Cardiac muscle cell (in vitro differentiated cells and primary cell): ENCODE results near the gene UTS2. TPM values are rescaled to one million over a fixed set of nuclear protein-coding genes. Genes with fewer than 3 reads are reported as not detected.
A peak's percentile ranks its signal among the peaks of the same experiment; 100 is the strongest.

Source experiments
- DNase-seq, 2 donors: peaks; one replicate each; pipeline versions ENCODE4 v3.0.0 to v3.0.0-alpha.2; 2010 to 2017; ENCODE audit warnings: low read depth in 1 of 2, low spot score in 1 of 2
- H3K27ac ChIP-seq: fragments of 200-600 bp; sonication (generic); 2 replicates; pipeline ENCODE4 v1.5.1; 2016
- H3K27me3 ChIP-seq: fragments of 200-600 bp; sonication (generic); 2 replicates; pipeline ENCODE4 v1.6.0; 2016; ENCODE audit warnings: control low read depth
- H3K36me3 ChIP-seq: fragments of 200-600 bp; sonication (generic); 2 replicates; pipeline ENCODE4 v1.5.1; 2016; ENCODE audit warnings: control low read depth
- H3K4me1 ChIP-seq: fragments of 200-600 bp; sonication (generic); 2 replicates; pipeline ENCODE4 v1.8.1; 2017; ENCODE audit warnings: low read depth, mild to moderate bottlenecking, mixed run types
- H3K4me3 ChIP-seq: fragments of 200-600 bp; sonication (generic); 2 replicates; pipeline ENCODE4 v1.5.1; 2016; ENCODE audit warnings: mild to moderate bottlenecking
- H3K9me3 ChIP-seq: fragments of 200-600 bp; sonication (generic); 2 replicates; pipeline ENCODE4 v1.5.1; 2017; ENCODE audit warnings: low read depth, mild to moderate bottlenecking, control low read depth
- polyA plus RNA-seq: library from polyadenylated mRNA; unstranded; fragments of >200 nt; fragmentation: Nextera tagmentation; extraction: Ambion mirVana; gene quantifications from 2 replicates; pipeline ENCODE4 v1.2.1, GENCODE V29; 2016
- total RNA-seq: library from RNA; depleted of rRNA; stranded (reverse); fragments of >200 nt; gene quantifications from 2 replicates; pipeline ENCODE4 v1.2.3, GENCODE V29; 2016
- TF ChIP-seq, protein P1 (sequence below): IDR thresholded peaks from 2 replicates; pipeline ENCODE4 v1.5.1; 2012; ENCODE audit warnings: low read depth, mild to moderate bottlenecking, low read length

Gene UTS2
- total and polyA plus RNA-seq, 2 experiments from 2014 or later = not detected

DNA sequence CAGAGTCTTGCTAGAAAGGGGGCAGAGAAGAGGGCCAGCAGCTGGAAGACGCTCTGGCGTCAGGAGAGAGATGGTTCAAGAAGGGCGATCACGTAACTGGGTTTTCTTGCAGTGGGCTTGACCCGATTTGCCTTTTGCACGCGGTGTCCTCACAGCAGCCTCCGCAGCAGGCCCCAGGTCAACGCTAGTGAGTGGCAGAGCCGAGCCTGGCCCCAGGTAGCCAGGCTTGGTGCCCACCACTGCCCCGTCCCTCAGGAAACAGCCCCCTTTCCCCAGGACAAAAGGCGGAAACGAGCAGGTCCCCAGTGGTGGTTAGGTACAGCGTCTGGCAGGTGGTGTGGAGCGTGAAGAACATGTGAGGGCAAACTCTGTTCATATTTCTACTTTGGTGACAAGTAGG lies 8.6 kb upstream of the UTS2 start:
- H3K27ac ChIP-seq = no peak overlapping the region
- H3K4me1 ChIP-seq = no peaks in the 10 kb centered on the region
- no peaks in the 10 kb centered on the region for H3K9me3 ChIP-seq
- H3K36me3 ChIP-seq = no peaks in the 10 kb centered on the region
- no peak for DNase-seq
- TF ChIP-seq, protein P1, sequence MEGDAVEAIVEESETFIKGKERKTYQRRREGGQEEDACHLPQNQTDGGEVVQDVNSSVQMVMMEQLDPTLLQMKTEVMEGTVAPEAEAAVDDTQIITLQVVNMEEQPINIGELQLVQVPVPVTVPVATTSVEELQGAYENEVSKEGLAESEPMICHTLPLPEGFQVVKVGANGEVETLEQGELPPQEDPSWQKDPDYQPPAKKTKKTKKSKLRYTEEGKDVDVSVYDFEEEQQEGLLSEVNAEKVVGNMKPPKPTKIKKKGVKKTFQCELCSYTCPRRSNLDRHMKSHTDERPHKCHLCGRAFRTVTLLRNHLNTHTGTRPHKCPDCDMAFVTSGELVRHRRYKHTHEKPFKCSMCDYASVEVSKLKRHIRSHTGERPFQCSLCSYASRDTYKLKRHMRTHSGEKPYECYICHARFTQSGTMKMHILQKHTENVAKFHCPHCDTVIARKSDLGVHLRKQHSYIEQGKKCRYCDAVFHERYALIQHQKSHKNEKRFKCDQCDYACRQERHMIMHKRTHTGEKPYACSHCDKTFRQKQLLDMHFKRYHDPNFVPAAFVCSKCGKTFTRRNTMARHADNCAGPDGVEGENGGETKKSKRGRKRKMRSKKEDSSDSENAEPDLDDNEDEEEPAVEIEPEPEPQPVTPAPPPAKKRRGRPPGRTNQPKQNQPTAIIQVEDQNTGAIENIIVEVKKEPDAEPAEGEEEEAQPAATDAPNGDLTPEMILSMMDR = no peak
- no peaks in the 10 kb centered on the region for H3K27me3 ChIP-seq
- H3K4me3 ChIP-seq = no peak overlapping the region

DNA sequence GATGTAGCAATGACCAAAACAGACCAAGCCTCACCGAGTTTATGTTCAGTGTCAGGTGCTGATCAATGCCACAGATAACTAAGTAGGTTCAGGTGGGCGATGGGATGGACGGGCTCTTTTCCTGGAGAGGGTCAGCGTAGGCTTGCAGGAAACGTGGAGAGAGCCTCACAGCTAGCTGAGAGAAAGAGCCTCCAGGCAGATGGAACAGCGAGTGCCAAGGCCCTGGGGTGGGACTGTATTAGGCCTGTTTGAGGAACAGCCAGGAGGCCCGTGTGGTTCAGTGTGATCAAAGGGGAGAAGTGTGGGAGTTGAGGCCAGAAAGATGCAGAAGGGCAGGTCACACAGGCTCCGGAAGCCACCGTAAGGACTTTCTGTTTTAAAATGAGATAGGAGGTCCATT lies 7.3 kb upstream of the UTS2 start:
- no peak overlapping the region for H3K27ac ChIP-seq
- H3K27me3 ChIP-seq = no peaks in the 10 kb centered on the region
- no peaks in the 10 kb centered on the region for H3K4me1 ChIP-seq
- H3K9me3 ChIP-seq = no peaks in the 10 kb centered on the region
- no peak for DNase-seq
- TF ChIP-seq, protein P1 = no peak
- H3K36me3 ChIP-seq = no peaks in the 10 kb centered on the region
- no peak overlapping the region for H3K4me3 ChIP-seq

- H3K4me3 ChIP-seq = no peak overlapping the region
- no peak for DNase-seq
- no peaks in the 10 kb centered on the region for H3K9me3 ChIP-seq
- H3K4me1 ChIP-seq = no peaks in the 10 kb centered on the region
- no peaks in the 10 kb centered on the region for H3K27me3 ChIP-seq
- no peaks in the 10 kb centered on the region for H3K36me3 ChIP-seq
- H3K27ac ChIP-seq = no peak overlapping the region
- TF ChIP-seq, protein P1 = no peak
Observed at GRCh38 chr1:7859406-7859805, 6.5 kb upstream of the UTS2 start.

- Histone ChIP-seq H3K9me3 (no peaks in the 10 kb centered on the region), H3K27me3 (no peaks in the 10 kb centered on the region), H3K4me1 (no peaks in the 10 kb centered on the region), H3K27ac (no peak overlapping the region), H3K36me3 (no peaks in the 10 kb centered on the region), H3K4me3 (no peak overlapping the region)
- TF ChIP-seq, protein P1 = no peak
- no peak for DNase-seq
Observed at GRCh38 chr1:7857985-7858384, 5.1 kb upstream of the UTS2 start.

- DNase-seq = no peak
- no peak overlapping the region for H3K4me3 ChIP-seq
- H3K27me3 ChIP-seq = no peaks in the 10 kb centered on the region
- no peaks in the 10 kb centered on the region for H3K9me3 ChIP-seq
- H3K36me3 ChIP-seq = no peaks in the 10 kb centered on the region
- TF ChIP-seq, protein P1 = no peak
- H3K27ac ChIP-seq = no peak overlapping the region
- H3K4me1 ChIP-seq = no peaks in the 10 kb centered on the region
Observed at GRCh38 chr1:7857000-7857399, 4.1 kb upstream of the UTS2 start.

GRCh38 chr1:7856345-7856744 lies 3.5 kb upstream of the UTS2 start:
- Histone ChIP-seq H3K27ac (no peak overlapping the region), H3K36me3 (no peaks in the 10 kb centered on the region), H3K4me3 (no peak overlapping the region), H3K4me1 (no peaks in the 10 kb centered on the region), H3K9me3 (no peaks in the 10 kb centered on the region), H3K27me3 (no peaks in the 10 kb centered on the region)
- TF ChIP-seq, protein P1 = peak; percentile 21
- DNase-seq = peak in 1 of 2 donors; percentile 36
